Peyer's patch (tissue), 4 donors: ENCODE results near the gene NETO2. TPM values are rescaled to one million over a fixed set of nuclear protein-coding genes. Genes with fewer than 3 reads are reported as not detected.

ENCODE experiments used
- DNase-seq, 3 donors: peaks; one replicate each; pipeline ENCODE4 v3.0.0-alpha.2; 2017 to 2019
- H3K27ac ChIP-seq, 4 donors: fragments of 200-600 bp; sonication (generic); one replicate each; pipeline ENCODE4 v1.5.1; 2016 to 2019
- H3K27me3 ChIP-seq, 2 donors: fragments of 200-600 bp; sonication (generic); one replicate each; pipeline ENCODE4 v1.5.1; 2019
- H3K36me3 ChIP-seq, 3 donors: fragments of 200-600 bp; sonication (generic); one replicate each; pipeline ENCODE4 v1.5.1; 2016 to 2019
- H3K4me1 ChIP-seq, 4 donors: fragments of 200-600 bp; sonication (generic); one replicate each; pipeline ENCODE4 v1.5.1; 2016 to 2019
- H3K4me3 ChIP-seq, 4 donors: fragments of 200-600 bp; sonication (generic); 1 replicate in 3 of 4; 2 replicates in 1 of 4; pipeline ENCODE4 v1.5.1; 2016 to 2019; ENCODE audit warnings: mild to moderate bottlenecking in 1 of 4
- H3K9me3 ChIP-seq, 4 donors: fragments of 200-600 bp; sonication (generic); one replicate each; pipeline ENCODE4 v1.5.1; 2016 to 2019; ENCODE audit warnings: mild to moderate bottlenecking in 1 of 4
- CTCF ChIP-seq, 6 experiments: fragments of 450-650 bp in 4 of 6; fragments of 200-600 bp in 2 of 6; sonication (generic) in 1 of 6; IDR thresholded peaks; one replicate each; pipeline ENCODE4 v1.5.1; 2017 to 2019; ENCODE audit warnings: antibody characterized with exemption in 6 of 6, mild to moderate bottlenecking in 3 of 6, moderate library complexity in 1 of 6
- POLR2A ChIP-seq, 2 donors: fragments of 450-650 bp; IDR thresholded peaks; one replicate each; pipeline ENCODE4 v1.5.1; 2017; ENCODE audit warnings: antibody characterized with exemption in 2 of 2, mild to moderate bottlenecking in 2 of 2, moderate library complexity in 2 of 2
- total RNA-seq, 4 donors: library from RNA; depleted of rRNA; stranded (reverse); fragments of >200 nt; gene quantifications; one replicate each; pipeline ENCODE4 v1.1.0, GENCODE V29; 2016

Gene NETO2
- total RNA-seq, 4 donors from 2014 or later = 1.7 to 9.9 (median 5.7) TPM

- Histone ChIP-seq H3K4me3 (no peak overlapping the region), H3K36me3 (no peaks in the 10 kb centered on the region), H3K27ac (no peak overlapping the region), H3K9me3 (no peaks in the 10 kb centered on the region), H3K4me1 (no peaks in the 10 kb centered on the region), H3K27me3 (no peaks in the 10 kb centered on the region)
- no peak for TF ChIP-seq CTCF (IDR thresholded peaks at IDR 0.05)
- TF ChIP-seq POLR2A (IDR thresholded peaks at IDR 0.05) = no peak
- DNase-seq = no peak
Observed at GRCh38 chr16:47043200-47043599, 100.5 kb downstream of the NETO2 start.

GRCh38 chr16:47037746-47038458 lies 105.8 kb downstream of the NETO2 start:
- Histone ChIP-seq H3K9me3 (no peaks in the 10 kb centered on the region), H3K27ac (peak overlapping the region; percentile 16 to 64 (median 48)), H3K27me3 (no peaks in the 10 kb centered on the region), H3K4me1 (no peaks in the 10 kb centered on the region), H3K4me3 (peak overlapping the region; percentile 64 to 86 (median 80)), H3K36me3 (no peaks in the 10 kb centered on the region)
- DNase-seq = peak; percentile 90 to 96 (median 94)
- TF ChIP-seq CTCF (IDR thresholded peaks at IDR 0.05) = peak; percentile 78 to 95 (median 92)
- no peak for TF ChIP-seq POLR2A (IDR thresholded peaks at IDR 0.05)

GRCh38 chr16:47037396-47037745 lies 106.4 kb downstream of the NETO2 start:
- H3K27ac ChIP-seq = peak overlapping the region; percentile 16 to 64 (median 48)
- peak in 2 of 3 donors; percentile 32 to 53 for DNase-seq

GRCh38 chr16:47036201-47036600 lies 107.5 kb downstream of the NETO2 start:
- no peak overlapping the region for H3K4me3 ChIP-seq

More at GRCh38 chr16:47037396-47037745, 106.4 kb downstream of the NETO2 start:
- H3K9me3 ChIP-seq = no peaks in the 10 kb centered on the region
- H3K36me3 ChIP-seq = no peaks in the 10 kb centered on the region
- H3K4me3 ChIP-seq = peak overlapping the region; percentile 64 to 86 (median 80)
- no peak for TF ChIP-seq CTCF (IDR thresholded peaks at IDR 0.05)
- no peak for TF ChIP-seq POLR2A (IDR thresholded peaks at IDR 0.05)
- no peaks in the 10 kb centered on the region for H3K27me3 ChIP-seq
- H3K4me1 ChIP-seq = no peaks in the 10 kb centered on the region

GRCh38 chr16:47035436-47035835 lies 108.3 kb downstream of the NETO2 start:
- H3K36me3 ChIP-seq = no peaks in the 10 kb centered on the region
- no peak overlapping the region for H3K27ac ChIP-seq
- no peak for DNase-seq
- no peaks in the 10 kb centered on the region for H3K27me3 ChIP-seq
- TF ChIP-seq CTCF (IDR thresholded peaks at IDR 0.05) (no peak), POLR2A (IDR thresholded peaks at IDR 0.05) (no peak)
- H3K4me3 ChIP-seq = no peak overlapping the region
- H3K9me3 ChIP-seq = no peaks in the 10 kb centered on the region
- H3K4me1 ChIP-seq = no peaks in the 10 kb centered on the region

More at GRCh38 chr16:47036201-47036600, 107.5 kb downstream of the NETO2 start:
- Histone ChIP-seq H3K27ac (no peak overlapping the region), H3K4me1 (no peaks in the 10 kb centered on the region), H3K36me3 (no peaks in the 10 kb centered on the region), H3K27me3 (no peaks in the 10 kb centered on the region), H3K9me3 (no peaks in the 10 kb centered on the region)
- no peak for DNase-seq
- TF ChIP-seq CTCF (IDR thresholded peaks at IDR 0.05) (no peak), POLR2A (IDR thresholded peaks at IDR 0.05) (no peak)
